ENCODE data around the gene SLC44A5.

Gene SLC44A5

GRCh38 chr1:75338616-75339483 lies 272.1 kb downstream of the SLC44A5 start:
- no peak overlapping the region for H3K4me3 ChIP-seq (replicated peaks; ENCODE audit: low read depth, low read length)

GRCh38 chr1:75334876-75335389 lies 276.0 kb downstream of the SLC44A5 start:
- H3K4me3 ChIP-seq (replicated peaks; ENCODE audit: low read depth, low read length): no peak overlapping the region
- no peak for TF ChIP-seq CTCF (IDR thresholded peaks at IDR 0.05; ENCODE audit: low read depth, low read length, missing control alignments)
- no peak for DNase-seq (ENCODE audit: extremely low read depth, low read depth)

More at GRCh38 chr1:75338616-75339483, 272.1 kb downstream of the SLC44A5 start:
- no peak for DNase-seq (ENCODE audit: extremely low read depth, low read depth)
- TF ChIP-seq CTCF (IDR thresholded peaks at IDR 0.05; ENCODE audit: low read depth, low read length, missing control alignments): no peak

GRCh38 chr1:75330624-75331023 lies 280.3 kb downstream of the SLC44A5 start:
- no peak overlapping the region for H3K4me3 ChIP-seq (replicated peaks; ENCODE audit: low read depth, low read length)
- no peak for TF ChIP-seq CTCF (IDR thresholded peaks at IDR 0.05; ENCODE audit: low read depth, low read length, missing control alignments)
- DNase-seq (ENCODE audit: extremely low read depth, low read depth): no peak

GRCh38 chr1:75328691-75329090 lies 282.2 kb downstream of the SLC44A5 start:
- no peak for TF ChIP-seq CTCF (IDR thresholded peaks at IDR 0.05; ENCODE audit: low read depth, low read length, missing control alignments)
- DNase-seq (ENCODE audit: extremely low read depth, low read depth): no peak
- H3K4me3 ChIP-seq (replicated peaks; ENCODE audit: low read depth, low read length): no peak overlapping the region

- no peak for TF ChIP-seq CTCF (IDR thresholded peaks at IDR 0.05; ENCODE audit: low read depth, low read length, missing control alignments)
- no peak for DNase-seq (ENCODE audit: extremely low read depth, low read depth)
- no peak overlapping the region for H3K4me3 ChIP-seq (replicated peaks; ENCODE audit: low read depth, low read length)
These were observed 283.5 kb downstream of the SLC44A5 start for GRCh38 chr1:75327395-75327794.

GRCh38 chr1:75317976-75318375 lies 292.9 kb downstream of the SLC44A5 start:
- DNase-seq (ENCODE audit: extremely low read depth, low read depth): no peak
- no peak overlapping the region for H3K4me3 ChIP-seq (replicated peaks; ENCODE audit: low read depth, low read length)
- no peak for TF ChIP-seq CTCF (IDR thresholded peaks at IDR 0.05; ENCODE audit: low read depth, low read length, missing control alignments)

Measured in HFF-Myc (cell line).